Gastroesophageal sphincter (tissue), 4 donors: Measurements from ENCODE around the gene SERINC4. TPM values are rescaled to one million over a fixed set of nuclear protein-coding genes. Genes with fewer than 3 reads are reported as not detected.
"Not testable (repeated sequence)": the region's sequence is repeated elsewhere in the genome, so short reads cannot be mapped to it uniquely, and the experiment has no call there.

Experiments
- ATAC-seq: fragments of 150-250 bp; one replicate; pipeline ENCODE4 v1.9.1; 2016; ENCODE audit warnings: mild to moderate bottlenecking, moderate library complexity
- H3K27ac ChIP-seq, 4 donors: fragments of 200-600 bp; sonication (generic) in 3 of 4; 1 replicate in 3 of 4; 2 replicates in 1 of 4; pipeline ENCODE4 v1.5.1; 2016 to 2019
- H3K27me3 ChIP-seq: fragments of 200-600 bp; sonication (generic); one replicate; pipeline ENCODE4 v1.5.1; 2019
- H3K36me3 ChIP-seq, 2 donors: fragments of 200-600 bp; sonication (generic); one replicate each; pipeline ENCODE4 v1.5.1; 2019; ENCODE audit warnings: control low read depth in 1 of 2
- H3K4me1 ChIP-seq, 3 donors: fragments of 200-600 bp; sonication (generic); 1 replicate in 2 of 3; 2 replicates in 1 of 3; pipeline ENCODE4 v1.5.1; 2016 to 2019; ENCODE audit warnings: control low read depth in 2 of 3
- H3K4me3 ChIP-seq, 2 donors: fragments of 200-600 bp; sonication (generic); one replicate each; pipeline ENCODE4 v1.5.1; 2019; ENCODE audit warnings: mild to moderate bottlenecking in 1 of 2, moderate library complexity in 1 of 2
- H3K9me3 ChIP-seq, 3 donors: fragments of 200-600 bp; sonication (generic); one replicate each; pipeline ENCODE4 v1.5.1; 2017 to 2019; ENCODE audit warnings: control low read depth in 2 of 3
- CTCF ChIP-seq, 4 experiments: fragments of 200-600 bp in 2 of 4; fragments of 450-650 bp in 2 of 4; sonication (generic) in 1 of 4; IDR thresholded peaks; one replicate each; pipeline ENCODE4 v1.5.1; 2017 to 2019; ENCODE audit warnings: antibody characterized with exemption in 4 of 4, mild to moderate bottlenecking in 2 of 4, moderate library complexity in 2 of 4
- POLR2A ChIP-seq, 2 donors: fragments of 450-650 bp; IDR thresholded peaks; one replicate each; pipeline ENCODE4 v1.6.1; 2017; ENCODE audit warnings: antibody characterized with exemption in 2 of 2, mild to moderate bottlenecking in 2 of 2, moderate library complexity in 1 of 2
- POLR2AphosphoS5 ChIP-seq: sonication (generic); formaldehyde crosslinking; IDR thresholded peaks from one replicate; pipeline ENCODE4 v1.6.1; 2017; ENCODE audit warnings: antibody characterized with exemption
- WGBS, 2 donors: methylation state at CpG; one replicate each; pipeline ENCODE4 v1.1.5; 2018; ENCODE audit warnings: low coverage in 1 of 2; 5-methylcytosine and 5-hydroxymethylcytosine counted together
- small RNA-seq, 4 donors: library from RNA; depleted of rRNA; stranded (forward); fragments of <200 nt; gene quantifications; one replicate each; pipeline ENCODE3, GENCODE V24; 2016
- total RNA-seq, 4 donors: library from RNA; depleted of rRNA; stranded (reverse); fragments of >200 nt; gene quantifications; one replicate each; pipeline ENCODE4 v1.1.0, GENCODE V29; 2016

SERINC4 gene
- total RNA-seq, 4 donors from 2014 or later = 0.39 TPM; not detected in 3

- not testable (repeated sequence) for H3K27me3 ChIP-seq, H3K9me3 ChIP-seq, H3K36me3 ChIP-seq
- peaks cover 0 to 46% (median 21%) of the 10 kb centered on the region in 3 donors for H3K4me1 ChIP-seq
- H3K27ac ChIP-seq = peak within 1 kb of the TSS; percentile 95 to 97 (median 95)
- peak; percentile 88 for TF ChIP-seq POLR2AphosphoS5
- TF ChIP-seq POLR2A (IDR thresholded peaks at IDR 0.05) = peak; percentile 97
- peak in 3 of 4 experiments; percentile 21 to 54 (median 45) for TF ChIP-seq CTCF (IDR thresholded peaks at IDR 0.05)
- no CpG with 5 or more reads among the region's 84 CpGs for WGBS, 2 donors
- ATAC-seq = peak; percentile 99
- peak within 1 kb of the TSS; percentile 76 to 78 for H3K4me3 ChIP-seq
These were observed 53.6 kb downstream of the SERINC4 start, which contains the start of gene PDIA3 for GRCh38 chr15:43746245-43746902. TSS of gene PDIA3 (plus strand) at chr15:43746438. CDS start at chr15:43746540, 102 bp downstream.

Small RNA genes within 50 kb of the gene (small RNA-seq; reads per million reads assigned to genes)
- gene MIR1282 = 0 reads per million in 4 donors

Other genes starting within 250 kb of the SERINC4 start
- 10 to 100 TPM; 16.7 to 44.7 (median 22.1) TPM for gene PPIP5K1, start 210.0 kb downstream of the SERINC4 start, total RNA-seq
- gene CKMT1B, start 206.2 kb downstream of the SERINC4 start, total RNA-seq = 1 to 10 TPM in 2 of 4 donors, not detected in 2; 6.4 to 7.8 TPM
- under 1 TPM in 1 of 4 donors, not detected in 3; 0.40 TPM for gene STRC, start 181.4 kb downstream of the SERINC4 start, total RNA-seq
- gene CATSPER2, start 151.4 kb downstream of the SERINC4 start, total RNA-seq = 1 to 10 TPM in 3 of 4 donors, under 1 TPM in 1; 0.15 to 3.1 (median 2.1) TPM
- gene CKMT1A, start 106.4 kb downstream of the SERINC4 start, total RNA-seq = under 1 TPM in 2 of 4 donors, not detected in 2; 0.40 to 0.62 TPM
- 100 to 1,000 TPM in 3 of 4 donors, 10 to 100 TPM in 1; 85.3 to 141 (median 113) TPM for gene PDIA3, start 53.8 kb downstream of the SERINC4 start, total RNA-seq
- gene ELL3, start 23.3 kb downstream of the SERINC4 start, total RNA-seq = 1 to 10 TPM; 5.1 to 6.6 (median 5.8) TPM
- gene SERF2, start 7.9 kb downstream of the SERINC4 start, total RNA-seq = 100 to 1,000 TPM; 518 to 789 (median 702) TPM
- 1 to 10 TPM; 3.7 to 8.4 (median 7.7) TPM for gene HYPK, start 379 bp upstream of the SERINC4 start, total RNA-seq
- 10 to 100 TPM; 16.5 to 27.2 (median 19.7) TPM for gene MFAP1, start 24.5 kb upstream of the SERINC4 start, total RNA-seq
- gene WDR76, start 26.8 kb upstream of the SERINC4 start, total RNA-seq = 10 to 100 TPM in 2 of 4 donors, 1 to 10 TPM in 2; 6.4 to 11.4 (median 10.1) TPM